ENCODE measurements around the gene KDM4C. TPM values are rescaled to one million over a fixed set of nuclear protein-coding genes. Genes with fewer than 3 reads are reported as not detected.

KDM4C gene
- total and polyA plus RNA-seq, 2 of the 13 experiments (the other 11 are each of a cell fraction or from before 2014, with no cell fraction given): 19.4 to 23.6 TPM

DNA sequence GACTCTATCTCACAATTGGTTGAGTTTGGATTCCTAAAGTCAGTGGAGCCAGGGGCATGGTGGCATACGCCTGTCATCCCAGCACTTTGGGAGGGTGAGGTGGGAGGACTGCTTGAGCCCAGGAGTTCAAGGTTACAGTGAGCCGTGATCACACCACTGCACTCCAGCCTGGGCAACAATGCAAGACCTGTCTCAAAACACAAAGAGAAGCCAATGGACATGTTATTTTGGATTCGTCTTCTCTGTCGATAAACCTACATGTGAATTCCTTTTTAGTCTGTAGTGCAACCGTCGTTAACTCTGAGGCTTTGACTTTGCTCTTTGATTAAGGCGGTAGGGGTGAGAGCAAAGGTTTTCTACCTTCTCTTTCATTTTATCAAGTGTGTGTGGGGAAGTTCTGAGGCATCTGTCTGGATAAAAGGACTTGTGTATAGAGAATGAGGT, 142.7 kb downstream of the KDM4C start (continued):
- TF ChIP-seq MIXL1 (CRISPR knock-in tag; IDR thresholded peaks at IDR 0.05) (0 out of 2 replicates have a peak, but pooled peaks have one; percentile 21), ETV5 (CRISPR knock-in tag; IDR thresholded peaks at IDR 0.05; ENCODE audit: borderline replicate concordance) (peak; percentile 28; the same call in 1 of the 2 replicates), PHF5A (CRISPR knock-in tag; IDR thresholded peaks at IDR 0.05; ENCODE audit: low read depth, unreplicated experiment) (peak; percentile 25), KDM6A (CRISPR knock-in tag; IDR thresholded peaks at IDR 0.05; ENCODE audit: low read depth) (peak; percentile 54; the same call in 1 of the 2 replicates), ELF3 (CRISPR knock-in tag; IDR thresholded peaks at IDR 0.05) (0 out of 2 replicates have a peak, but pooled peaks have one; percentile 42), EHMT2 (IDR thresholded peaks at IDR 0.05; ENCODE audit: borderline replicate concordance, low read depth, low read length) (peak; percentile 24; the same call in 1 of the 2 replicates), MED1 (CRISPR knock-in tag; IDR thresholded peaks at IDR 0.05) (peak; percentile 63)
- TF ChIP-seq, protein P1, sequence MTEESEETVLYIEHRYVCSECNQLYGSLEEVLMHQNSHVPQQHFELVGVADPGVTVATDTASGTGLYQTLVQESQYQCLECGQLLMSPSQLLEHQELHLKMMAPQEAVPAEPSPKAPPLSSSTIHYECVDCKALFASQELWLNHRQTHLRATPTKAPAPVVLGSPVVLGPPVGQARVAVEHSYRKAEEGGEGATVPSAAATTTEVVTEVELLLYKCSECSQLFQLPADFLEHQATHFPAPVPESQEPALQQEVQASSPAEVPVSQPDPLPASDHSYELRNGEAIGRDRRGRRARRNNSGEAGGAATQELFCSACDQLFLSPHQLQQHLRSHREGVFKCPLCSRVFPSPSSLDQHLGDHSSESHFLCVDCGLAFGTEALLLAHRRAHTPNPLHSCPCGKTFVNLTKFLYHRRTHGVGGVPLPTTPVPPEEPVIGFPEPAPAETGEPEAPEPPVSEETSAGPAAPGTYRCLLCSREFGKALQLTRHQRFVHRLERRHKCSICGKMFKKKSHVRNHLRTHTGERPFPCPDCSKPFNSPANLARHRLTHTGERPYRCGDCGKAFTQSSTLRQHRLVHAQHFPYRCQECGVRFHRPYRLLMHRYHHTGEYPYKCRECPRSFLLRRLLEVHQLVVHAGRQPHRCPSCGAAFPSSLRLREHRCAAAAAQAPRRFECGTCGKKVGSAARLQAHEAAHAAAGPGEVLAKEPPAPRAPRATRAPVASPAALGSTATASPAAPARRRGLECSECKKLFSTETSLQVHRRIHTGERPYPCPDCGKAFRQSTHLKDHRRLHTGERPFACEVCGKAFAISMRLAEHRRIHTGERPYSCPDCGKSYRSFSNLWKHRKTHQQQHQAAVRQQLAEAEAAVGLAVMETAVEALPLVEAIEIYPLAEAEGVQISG (CRISPR knock-in tag; IDR thresholded peaks at IDR 0.05): peak; percentile 55; the same call in 1 of the 2 replicates
- TF ChIP-seq, protein P2, sequence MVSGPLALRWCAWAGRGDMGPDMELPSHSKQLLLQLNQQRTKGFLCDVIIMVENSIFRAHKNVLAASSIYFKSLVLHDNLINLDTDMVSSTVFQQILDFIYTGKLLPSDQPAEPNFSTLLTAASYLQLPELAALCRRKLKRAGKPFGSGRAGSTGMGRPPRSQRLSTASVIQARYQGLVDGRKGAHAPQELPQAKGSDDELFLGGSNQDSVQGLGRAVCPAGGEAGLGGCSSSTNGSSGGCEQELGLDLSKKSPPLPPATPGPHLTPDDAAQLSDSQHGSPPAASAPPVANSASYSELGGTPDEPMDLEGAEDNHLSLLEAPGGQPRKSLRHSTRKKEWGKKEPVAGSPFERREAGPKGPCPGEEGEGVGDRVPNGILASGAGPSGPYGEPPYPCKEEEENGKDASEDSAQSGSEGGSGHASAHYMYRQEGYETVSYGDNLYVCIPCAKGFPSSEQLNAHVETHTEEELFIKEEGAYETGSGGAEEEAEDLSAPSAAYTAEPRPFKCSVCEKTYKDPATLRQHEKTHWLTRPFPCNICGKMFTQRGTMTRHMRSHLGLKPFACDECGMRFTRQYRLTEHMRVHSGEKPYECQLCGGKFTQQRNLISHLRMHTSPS (CRISPR knock-in tag; IDR thresholded peaks at IDR 0.05; ENCODE audit: low read depth): 0 out of 2 replicates have a peak, but pooled peaks have one; percentile 1
- TF ChIP-seq, protein P3, sequence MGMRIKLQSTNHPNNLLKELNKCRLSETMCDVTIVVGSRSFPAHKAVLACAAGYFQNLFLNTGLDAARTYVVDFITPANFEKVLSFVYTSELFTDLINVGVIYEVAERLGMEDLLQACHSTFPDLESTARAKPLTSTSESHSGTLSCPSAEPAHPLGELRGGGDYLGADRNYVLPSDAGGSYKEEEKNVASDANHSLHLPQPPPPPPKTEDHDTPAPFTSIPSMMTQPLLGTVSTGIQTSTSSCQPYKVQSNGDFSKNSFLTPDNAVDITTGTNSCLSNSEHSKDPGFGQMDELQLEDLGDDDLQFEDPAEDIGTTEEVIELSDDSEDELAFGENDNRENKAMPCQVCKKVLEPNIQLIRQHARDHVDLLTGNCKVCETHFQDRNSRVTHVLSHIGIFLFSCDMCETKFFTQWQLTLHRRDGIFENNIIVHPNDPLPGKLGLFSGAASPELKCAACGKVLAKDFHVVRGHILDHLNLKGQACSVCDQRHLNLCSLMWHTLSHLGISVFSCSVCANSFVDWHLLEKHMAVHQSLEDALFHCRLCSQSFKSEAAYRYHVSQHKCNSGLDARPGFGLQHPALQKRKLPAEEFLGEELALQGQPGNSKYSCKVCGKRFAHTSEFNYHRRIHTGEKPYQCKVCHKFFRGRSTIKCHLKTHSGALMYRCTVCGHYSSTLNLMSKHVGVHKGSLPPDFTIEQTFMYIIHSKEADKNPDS (CRISPR knock-in tag; IDR thresholded peaks at IDR 0.05): no peak
- TF ChIP-seq, protein P4, sequence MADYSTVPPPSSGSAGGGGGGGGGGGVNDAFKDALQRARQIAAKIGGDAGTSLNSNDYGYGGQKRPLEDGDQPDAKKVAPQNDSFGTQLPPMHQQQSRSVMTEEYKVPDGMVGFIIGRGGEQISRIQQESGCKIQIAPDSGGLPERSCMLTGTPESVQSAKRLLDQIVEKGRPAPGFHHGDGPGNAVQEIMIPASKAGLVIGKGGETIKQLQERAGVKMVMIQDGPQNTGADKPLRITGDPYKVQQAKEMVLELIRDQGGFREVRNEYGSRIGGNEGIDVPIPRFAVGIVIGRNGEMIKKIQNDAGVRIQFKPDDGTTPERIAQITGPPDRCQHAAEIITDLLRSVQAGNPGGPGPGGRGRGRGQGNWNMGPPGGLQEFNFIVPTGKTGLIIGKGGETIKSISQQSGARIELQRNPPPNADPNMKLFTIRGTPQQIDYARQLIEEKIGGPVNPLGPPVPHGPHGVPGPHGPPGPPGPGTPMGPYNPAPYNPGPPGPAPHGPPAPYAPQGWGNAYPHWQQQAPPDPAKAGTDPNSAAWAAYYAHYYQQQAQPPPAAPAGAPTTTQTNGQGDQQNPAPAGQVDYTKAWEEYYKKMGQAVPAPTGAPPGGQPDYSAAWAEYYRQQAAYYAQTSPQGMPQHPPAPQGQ (CRISPR knock-in tag; IDR thresholded peaks at IDR 0.05; ENCODE audit: borderline replicate concordance): no peak
- TF ChIP-seq, protein P5, sequence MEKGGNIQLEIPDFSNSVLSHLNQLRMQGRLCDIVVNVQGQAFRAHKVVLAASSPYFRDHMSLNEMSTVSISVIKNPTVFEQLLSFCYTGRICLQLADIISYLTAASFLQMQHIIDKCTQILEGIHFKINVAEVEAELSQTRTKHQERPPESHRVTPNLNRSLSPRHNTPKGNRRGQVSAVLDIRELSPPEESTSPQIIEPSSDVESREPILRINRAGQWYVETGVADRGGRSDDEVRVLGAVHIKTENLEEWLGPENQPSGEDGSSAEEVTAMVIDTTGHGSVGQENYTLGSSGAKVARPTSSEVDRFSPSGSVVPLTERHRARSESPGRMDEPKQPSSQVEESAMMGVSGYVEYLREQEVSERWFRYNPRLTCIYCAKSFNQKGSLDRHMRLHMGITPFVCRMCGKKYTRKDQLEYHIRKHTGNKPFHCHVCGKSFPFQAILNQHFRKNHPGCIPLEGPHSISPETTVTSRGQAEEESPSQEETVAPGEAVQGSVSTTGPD (CRISPR knock-in tag; IDR thresholded peaks at IDR 0.05): 0 out of 2 replicates have a peak, but pooled peaks have one; percentile 17
